SK-N-SH treated with all-trans-retinoic acid at 6 μM for 48 hours (cell line): ENCODE results near the gene KCNJ1.

Experiments used
- ATAC-seq: fragments of 200-7000 bp; cut with Tn5 transposase; 3 replicates; pipeline ENCODE4 v1.9.1; 2020; ENCODE audit warnings: mild to moderate bottlenecking, moderate library complexity
- ARNTL ChIP-seq: fragments of 450-650 bp; formaldehyde crosslinking; IDR thresholded peaks from 2 replicates; pipeline ENCODE4 v1.5.0; 2020; ENCODE audit warnings: low read depth, mild to moderate bottlenecking, moderate library complexity, borderline replicate concordance
- BACH2 ChIP-seq: fragments of 250-450 bp; sonication (Bioruptor Pico); IDR thresholded peaks from 2 replicates; pipeline ENCODE4 v1.9.0; 2021; ENCODE audit warnings: mild to moderate bottlenecking, borderline replicate concordance
- CSDC2 ChIP-seq: fragments of 250-450 bp; sonication (Bioruptor Pico); IDR thresholded peaks from 2 replicates; pipeline ENCODE4 v1.5.0; 2020; ENCODE audit warnings: mild to moderate bottlenecking, moderate library complexity
- GLIS3 ChIP-seq: fragments of 250-450 bp; sonication (Bioruptor Pico); IDR thresholded peaks from 2 replicates; pipeline ENCODE4 v1.5.0; 2020; ENCODE audit warnings: mild to moderate bottlenecking, moderate library complexity
- ISL1 ChIP-seq: fragments of 250-450 bp; sonication (Bioruptor Pico); IDR thresholded peaks from 2 replicates; pipeline ENCODE4 v2.1.2; 2022; ENCODE audit warnings: mild to moderate bottlenecking, moderate library complexity
- OSR1 ChIP-seq: fragments of 250-450 bp; sonication (Bioruptor Pico); IDR thresholded peaks from 2 replicates; pipeline ENCODE4 v1.8.0; 2022; ENCODE audit warnings: moderate library complexity, mild to moderate bottlenecking, inconsistent platforms
- RARB ChIP-seq: fragments of 250-450 bp; sonication (Bioruptor Pico); IDR thresholded peaks from 2 replicates; pipeline ENCODE4 v1.8.0; 2021; ENCODE audit warnings: mild to moderate bottlenecking, moderate library complexity
- SNAI2 ChIP-seq: fragments of 250-450 bp; sonication (Bioruptor Pico); IDR thresholded peaks from 2 replicates; pipeline ENCODE4 v1.5.0; 2020; ENCODE audit warnings: mild to moderate bottlenecking, moderate library complexity
- TCF4 ChIP-seq: fragments of 250-450 bp; sonication (Bioruptor Pico); IDR thresholded peaks from 2 replicates; pipeline ENCODE4 v1.8.0; 2021; ENCODE audit warnings: mild to moderate bottlenecking, moderate library complexity, borderline replicate concordance
- TOX ChIP-seq: fragments of 250-450 bp; sonication (Bioruptor Pico); IDR thresholded peaks from 2 replicates; pipeline ENCODE4 v1.8.0; 2021; ENCODE audit warnings: mild to moderate bottlenecking, moderate library complexity, borderline replicate concordance
- ZC3H10 ChIP-seq: fragments of 250-450 bp; sonication (Bioruptor Pico); IDR thresholded peaks from 2 replicates; pipeline ENCODE4 v1.5.1; 2021; ENCODE audit warnings: mild to moderate bottlenecking, moderate library complexity
- ZFP3 ChIP-seq: fragments of 250-450 bp; sonication (Bioruptor Pico); IDR thresholded peaks from 2 replicates; pipeline ENCODE4 v1.5.0; 2020; ENCODE audit warnings: mild to moderate bottlenecking, moderate library complexity
- ZFP30 ChIP-seq: fragments of 450-650 bp; formaldehyde crosslinking; IDR thresholded peaks from 2 replicates; pipeline ENCODE4 v1.5.0; 2022; ENCODE audit warnings: mild to moderate bottlenecking, moderate library complexity
- ZNF565 ChIP-seq: fragments of 450-650 bp; formaldehyde crosslinking; conservative IDR thresholded peaks from 2 replicates; pipeline ENCODE4 v1.5.0; 2020; ENCODE audit warnings: low read depth, mild to moderate bottlenecking, moderate library complexity
- ZNF70 ChIP-seq: fragments of 450-650 bp; formaldehyde crosslinking; IDR thresholded peaks from 2 replicates; pipeline ENCODE4 v1.5.0; 2020; ENCODE audit warnings: mild to moderate bottlenecking, moderate library complexity
- ZNF8 ChIP-seq: fragments of 450-650 bp; formaldehyde crosslinking; IDR thresholded peaks from 2 replicates; pipeline ENCODE4 v1.5.0; 2020; ENCODE audit warnings: mild to moderate bottlenecking, moderate library complexity
- TF ChIP-seq, protein P1 (sequence below): fragments of 250-450 bp; sonication (Bioruptor Pico); IDR thresholded peaks from 2 replicates; pipeline ENCODE4 v1.5.0; 2020; ENCODE audit warnings: mild to moderate bottlenecking, moderate library complexity
- TF ChIP-seq, protein P2 (sequence below): fragments of 250-450 bp; sonication (Bioruptor Pico); IDR thresholded peaks from 2 replicates; pipeline ENCODE4 v1.5.1; 2021; ENCODE audit warnings: mild to moderate bottlenecking, moderate library complexity
- TF ChIP-seq, protein P3 (sequence below): fragments of 250-450 bp; sonication (Bioruptor Pico); IDR thresholded peaks from 2 replicates; pipeline ENCODE4 v1.8.0; 2020; ENCODE audit warnings: mild to moderate bottlenecking, moderate library complexity, borderline replicate concordance
- TF ChIP-seq, protein P4 (sequence below): fragments of 250-450 bp; sonication (Bioruptor Pico); IDR thresholded peaks from 2 replicates; pipeline ENCODE4 v1.5.1; 2020; ENCODE audit warnings: low read depth, mild to moderate bottlenecking, moderate library complexity
- TF ChIP-seq, protein P5 (sequence below): fragments of 250-450 bp; sonication (Bioruptor Pico); IDR thresholded peaks from 2 replicates; pipeline ENCODE4 v1.8.0; 2021; ENCODE audit warnings: low read depth, mild to moderate bottlenecking, moderate library complexity, borderline replicate concordance

KCNJ1 gene

DNA sequence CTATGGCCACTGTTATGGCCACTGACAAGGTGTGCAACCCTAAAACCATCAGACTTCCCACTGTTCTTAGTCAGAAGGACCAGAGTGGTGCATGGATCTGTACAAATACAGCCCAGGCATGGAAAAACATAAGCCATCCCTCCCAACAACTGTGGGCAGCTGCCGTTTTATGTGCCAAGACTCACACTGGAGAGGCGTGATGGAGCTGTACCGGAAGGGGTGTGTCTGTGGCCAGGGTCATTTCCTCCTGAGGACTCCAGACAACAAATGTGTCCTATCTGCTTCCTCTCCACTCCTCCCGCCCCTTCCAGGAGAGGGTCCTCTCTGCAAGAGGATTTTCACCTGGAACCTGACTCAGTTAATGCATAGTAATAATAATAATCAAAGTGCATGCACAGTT lies 29.5 kb downstream of the KCNJ1 start:
- TF ChIP-seq BACH2 (CRISPR knock-in tag) (no peak), ARNTL (CRISPR knock-in tag) (no peak), ZNF8 (no peak), ZFP30 (no peak), ZC3H10 (CRISPR knock-in tag) (no peak), TOX (CRISPR knock-in tag) (no peak), ZNF70 (no peak), CSDC2 (CRISPR knock-in tag) (no peak), SNAI2 (CRISPR knock-in tag) (no peak), OSR1 (no peak), RARB (CRISPR knock-in tag) (no peak), ZFP3 (no peak), ZNF565 (CRISPR knock-in tag) (no peak), TCF4 (no peak), GLIS3 (CRISPR knock-in tag) (no peak)
- TF ChIP-seq, protein P1, sequence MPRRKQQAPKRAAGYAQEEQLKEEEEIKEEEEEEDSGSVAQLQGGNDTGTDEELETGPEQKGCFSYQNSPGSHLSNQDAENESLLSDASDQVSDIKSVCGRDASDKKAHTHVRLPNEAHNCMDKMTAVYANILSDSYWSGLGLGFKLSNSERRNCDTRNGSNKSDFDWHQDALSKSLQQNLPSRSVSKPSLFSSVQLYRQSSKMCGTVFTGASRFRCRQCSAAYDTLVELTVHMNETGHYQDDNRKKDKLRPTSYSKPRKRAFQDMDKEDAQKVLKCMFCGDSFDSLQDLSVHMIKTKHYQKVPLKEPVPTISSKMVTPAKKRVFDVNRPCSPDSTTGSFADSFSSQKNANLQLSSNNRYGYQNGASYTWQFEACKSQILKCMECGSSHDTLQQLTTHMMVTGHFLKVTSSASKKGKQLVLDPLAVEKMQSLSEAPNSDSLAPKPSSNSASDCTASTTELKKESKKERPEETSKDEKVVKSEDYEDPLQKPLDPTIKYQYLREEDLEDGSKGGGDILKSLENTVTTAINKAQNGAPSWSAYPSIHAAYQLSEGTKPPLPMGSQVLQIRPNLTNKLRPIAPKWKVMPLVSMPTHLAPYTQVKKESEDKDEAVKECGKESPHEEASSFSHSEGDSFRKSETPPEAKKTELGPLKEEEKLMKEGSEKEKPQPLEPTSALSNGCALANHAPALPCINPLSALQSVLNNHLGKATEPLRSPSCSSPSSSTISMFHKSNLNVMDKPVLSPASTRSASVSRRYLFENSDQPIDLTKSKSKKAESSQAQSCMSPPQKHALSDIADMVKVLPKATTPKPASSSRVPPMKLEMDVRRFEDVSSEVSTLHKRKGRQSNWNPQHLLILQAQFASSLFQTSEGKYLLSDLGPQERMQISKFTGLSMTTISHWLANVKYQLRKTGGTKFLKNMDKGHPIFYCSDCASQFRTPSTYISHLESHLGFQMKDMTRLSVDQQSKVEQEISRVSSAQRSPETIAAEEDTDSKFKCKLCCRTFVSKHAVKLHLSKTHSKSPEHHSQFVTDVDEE, result no peak
- TF ChIP-seq, protein P2, sequence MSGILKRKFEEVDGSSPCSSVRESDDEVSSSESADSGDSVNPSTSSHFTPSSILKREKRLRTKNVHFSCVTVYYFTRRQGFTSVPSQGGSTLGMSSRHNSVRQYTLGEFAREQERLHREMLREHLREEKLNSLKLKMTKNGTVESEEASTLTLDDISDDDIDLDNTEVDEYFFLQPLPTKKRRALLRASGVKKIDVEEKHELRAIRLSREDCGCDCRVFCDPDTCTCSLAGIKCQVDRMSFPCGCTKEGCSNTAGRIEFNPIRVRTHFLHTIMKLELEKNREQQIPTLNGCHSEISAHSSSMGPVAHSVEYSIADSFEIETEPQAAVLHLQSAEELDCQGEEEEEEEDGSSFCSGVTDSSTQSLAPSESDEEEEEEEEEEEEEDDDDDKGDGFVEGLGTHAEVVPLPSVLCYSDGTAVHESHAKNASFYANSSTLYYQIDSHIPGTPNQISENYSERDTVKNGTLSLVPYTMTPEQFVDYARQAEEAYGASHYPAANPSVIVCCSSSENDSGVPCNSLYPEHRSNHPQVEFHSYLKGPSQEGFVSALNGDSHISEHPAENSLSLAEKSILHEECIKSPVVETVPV (CRISPR knock-in tag), result no peak
- TF ChIP-seq, protein P3, sequence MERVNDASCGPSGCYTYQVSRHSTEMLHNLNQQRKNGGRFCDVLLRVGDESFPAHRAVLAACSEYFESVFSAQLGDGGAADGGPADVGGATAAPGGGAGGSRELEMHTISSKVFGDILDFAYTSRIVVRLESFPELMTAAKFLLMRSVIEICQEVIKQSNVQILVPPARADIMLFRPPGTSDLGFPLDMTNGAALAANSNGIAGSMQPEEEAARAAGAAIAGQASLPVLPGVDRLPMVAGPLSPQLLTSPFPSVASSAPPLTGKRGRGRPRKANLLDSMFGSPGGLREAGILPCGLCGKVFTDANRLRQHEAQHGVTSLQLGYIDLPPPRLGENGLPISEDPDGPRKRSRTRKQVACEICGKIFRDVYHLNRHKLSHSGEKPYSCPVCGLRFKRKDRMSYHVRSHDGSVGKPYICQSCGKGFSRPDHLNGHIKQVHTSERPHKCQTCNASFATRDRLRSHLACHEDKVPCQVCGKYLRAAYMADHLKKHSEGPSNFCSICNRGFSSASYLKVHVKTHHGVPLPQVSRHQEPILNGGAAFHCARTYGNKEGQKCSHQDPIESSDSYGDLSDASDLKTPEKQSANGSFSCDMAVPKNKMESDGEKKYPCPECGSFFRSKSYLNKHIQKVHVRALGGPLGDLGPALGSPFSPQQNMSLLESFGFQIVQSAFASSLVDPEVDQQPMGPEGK (CRISPR knock-in tag), result no peak
- TF ChIP-seq, protein P4, sequence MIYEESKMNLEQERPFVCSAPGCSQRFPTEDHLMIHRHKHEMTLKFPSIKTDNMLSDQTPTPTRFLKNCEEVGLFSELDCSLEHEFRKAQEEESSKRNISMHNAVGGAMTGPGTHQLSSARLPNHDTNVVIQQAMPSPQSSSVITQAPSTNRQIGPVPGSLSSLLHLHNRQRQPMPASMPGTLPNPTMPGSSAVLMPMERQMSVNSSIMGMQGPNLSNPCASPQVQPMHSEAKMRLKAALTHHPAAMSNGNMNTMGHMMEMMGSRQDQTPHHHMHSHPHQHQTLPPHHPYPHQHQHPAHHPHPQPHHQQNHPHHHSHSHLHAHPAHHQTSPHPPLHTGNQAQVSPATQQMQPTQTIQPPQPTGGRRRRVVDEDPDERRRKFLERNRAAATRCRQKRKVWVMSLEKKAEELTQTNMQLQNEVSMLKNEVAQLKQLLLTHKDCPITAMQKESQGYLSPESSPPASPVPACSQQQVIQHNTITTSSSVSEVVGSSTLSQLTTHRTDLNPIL (CRISPR knock-in tag), result no peak
- ATAC-seq, result no peak

DNA sequence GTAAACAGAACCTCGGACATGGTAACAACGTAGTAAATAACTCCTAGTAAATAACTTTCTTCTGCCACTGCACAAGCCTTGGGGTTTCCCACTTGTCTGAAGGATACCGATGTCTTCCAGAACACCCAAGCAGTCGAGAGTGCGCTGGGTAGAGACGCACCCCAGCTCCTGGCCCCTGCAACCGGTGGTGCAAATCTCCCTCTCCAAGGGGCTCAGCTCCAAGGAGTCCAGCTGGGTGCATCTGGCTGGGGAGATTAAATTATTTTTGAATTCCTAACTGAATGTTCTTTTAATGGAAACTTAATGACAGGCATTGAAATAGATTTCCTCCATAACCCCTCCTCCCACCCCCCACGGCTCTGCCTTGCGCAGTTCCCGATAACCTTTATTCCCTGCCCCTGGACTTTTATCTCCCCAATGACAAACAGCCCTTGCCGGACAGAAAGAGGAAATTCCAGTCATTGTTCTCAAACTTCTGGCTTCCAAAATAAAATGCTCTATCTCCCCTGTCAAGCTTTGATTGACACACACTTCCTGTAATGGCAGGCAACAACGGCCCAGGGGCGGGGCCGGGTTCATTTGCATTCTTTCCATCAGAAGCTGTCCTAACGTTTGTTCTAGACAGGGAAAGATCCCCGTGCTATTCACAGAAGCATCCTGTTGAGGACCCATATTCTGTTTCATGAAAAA lies 31.2 kb downstream of the KCNJ1 start:
- ATAC-seq, result no peak
- no peak for TF ChIP-seq ZFP3
- TF ChIP-seq ARNTL (CRISPR knock-in tag), result no peak
- no peak for TF ChIP-seq BACH2 (CRISPR knock-in tag)
- TF ChIP-seq RARB (CRISPR knock-in tag), result no peak
- TF ChIP-seq, protein P5, sequence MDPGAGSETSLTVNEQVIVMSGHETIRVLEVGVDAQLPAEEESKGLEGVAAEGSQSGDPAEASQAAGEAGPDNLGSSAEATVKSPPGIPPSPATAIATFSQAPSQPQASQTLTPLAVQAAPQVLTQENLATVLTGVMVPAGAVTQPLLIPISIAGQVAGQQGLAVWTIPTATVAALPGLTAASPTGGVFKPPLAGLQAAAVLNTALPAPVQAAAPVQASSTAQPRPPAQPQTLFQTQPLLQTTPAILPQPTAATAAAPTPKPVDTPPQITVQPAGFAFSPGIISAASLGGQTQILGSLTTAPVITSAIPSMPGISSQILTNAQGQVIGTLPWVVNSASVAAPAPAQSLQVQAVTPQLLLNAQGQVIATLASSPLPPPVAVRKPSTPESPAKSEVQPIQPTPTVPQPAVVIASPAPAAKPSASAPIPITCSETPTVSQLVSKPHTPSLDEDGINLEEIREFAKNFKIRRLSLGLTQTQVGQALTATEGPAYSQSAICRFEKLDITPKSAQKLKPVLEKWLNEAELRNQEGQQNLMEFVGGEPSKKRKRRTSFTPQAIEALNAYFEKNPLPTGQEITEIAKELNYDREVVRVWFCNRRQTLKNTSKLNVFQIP (CRISPR knock-in tag), result no peak
- TF ChIP-seq ISL1, result no peak
- TF ChIP-seq, protein P2 (CRISPR knock-in tag), result no peak
- TF ChIP-seq, protein P1, result no peak
- TF ChIP-seq, protein P3 (CRISPR knock-in tag), result no peak
